ENCODE results near the gene NECAB2. TPM values are rescaled to one million over a fixed set of nuclear protein-coding genes. Genes with fewer than 3 reads are reported as not detected.

NECAB2 gene
- total and polyA plus RNA-seq, 7 donors: 0.34 to 3.1 (median 1.8) TPM; not detected in 4

- Histone ChIP-seq H3K4me1 (peaks cover 0 to 8% (median 2%) of the 10 kb centered on the region in 4 donors), H3K4me3 (no peak overlapping the region), H3K36me3 (no peaks in the 10 kb centered on the region), H3K27ac (no peak overlapping the region), H3K27me3 (peaks cover 0 to 24% (median 12%) of the 10 kb centered on the region in 3 donors), H3K9me3 (no peaks in the 10 kb centered on the region)
- WGBS, 2 donors: 75 to 83% methylated on average over 8 of the region's 8 CpGs
- intact Hi-C loops (cut with DNase I): no loop called here
- no peak for TF ChIP-seq POLR2A (IDR thresholded peaks at IDR 0.05)
- TF ChIP-seq EP300 (IDR thresholded peaks at IDR 0.05): no peak
- TF ChIP-seq CTCF (IDR thresholded peaks at IDR 0.05): no peak
- no peak for TF ChIP-seq POLR2AphosphoS5 (IDR thresholded peaks at IDR 0.05)
- DNase-seq: no peak
Measured at GRCh38 chr16:83994087-83994486, 26.0 kb downstream of the NECAB2 start.

GRCh38 chr16:83994703-83995102 lies 26.7 kb downstream of the NECAB2 start:
- no peaks in the 10 kb centered on the region for H3K36me3 ChIP-seq
- WGBS, 2 donors: 82 to 86% methylated on average over 13 of the region's 13 CpGs
- H3K9me3 ChIP-seq: no peaks in the 10 kb centered on the region
- no peak overlapping the region for H3K4me3 ChIP-seq
- TF ChIP-seq EP300 (IDR thresholded peaks at IDR 0.05) (no peak), CTCF (IDR thresholded peaks at IDR 0.05) (no peak), POLR2A (IDR thresholded peaks at IDR 0.05) (no peak), POLR2AphosphoS5 (IDR thresholded peaks at IDR 0.05) (no peak)
- H3K27ac ChIP-seq: no peak overlapping the region
- DNase-seq: no peak
- H3K4me1 ChIP-seq: peaks cover 0 to 8% (median 2%) of the 10 kb centered on the region in 4 donors
- intact Hi-C loops (cut with DNase I): no loop called here
- peaks cover 0 to 30% (median 16%) of the 10 kb centered on the region in 3 donors for H3K27me3 ChIP-seq

GRCh38 chr16:83995754-83996153 lies 27.7 kb downstream of the NECAB2 start:
- Histone ChIP-seq H3K4me3 (no peak overlapping the region), H3K4me1 (peaks cover 0 to 8% (median 2%) of the 10 kb centered on the region in 4 donors), H3K9me3 (no peaks in the 10 kb centered on the region), H3K27me3 (peaks cover 0 to 30% (median 16%) of the 10 kb centered on the region in 3 donors), H3K36me3 (no peaks in the 10 kb centered on the region), H3K27ac (no peak overlapping the region)
- DNase-seq: no peak
- no peak for TF ChIP-seq POLR2A (IDR thresholded peaks at IDR 0.05)
- TF ChIP-seq CTCF (IDR thresholded peaks at IDR 0.05): no peak
- no peak for TF ChIP-seq POLR2AphosphoS5 (IDR thresholded peaks at IDR 0.05)
- no peak for TF ChIP-seq EP300 (IDR thresholded peaks at IDR 0.05)
- intact Hi-C loops (cut with DNase I): no loop called here
- WGBS, 2 donors: 5 to 11% methylated on average over 21 of the region's 21 CpGs

GRCh38 chr16:83996481-83997252 lies 28.6 kb downstream of the NECAB2 start:
- Histone ChIP-seq H3K4me1 (peaks cover 0 to 8% (median 2%) of the 10 kb centered on the region in 4 donors), H3K9me3 (no peaks in the 10 kb centered on the region), H3K27ac (no peak overlapping the region), H3K36me3 (no peaks in the 10 kb centered on the region), H3K4me3 (no peak overlapping the region), H3K27me3 (peaks cover 0 to 34% (median 16%) of the 10 kb centered on the region in 3 donors)
- DNase-seq: no peak
- TF ChIP-seq POLR2A (IDR thresholded peaks at IDR 0.05) (no peak), EP300 (IDR thresholded peaks at IDR 0.05) (no peak), POLR2AphosphoS5 (IDR thresholded peaks at IDR 0.05) (no peak), CTCF (IDR thresholded peaks at IDR 0.05) (no peak)
- intact Hi-C loops (cut with DNase I): no loop called here
- 78 to 86% methylated on average over 15 of the region's 15 CpGs for WGBS, 2 donors
